ENCODE results near the gene ADGRD1.

- TF ChIP-seq POLR2AphosphoS5 (IDR thresholded peaks at IDR 0.05; ENCODE audit: borderline replicate concordance, low read depth, low read length) (no peak), EZH2 (IDR thresholded peaks at IDR 0.05) (no peak)
These were observed 8.8 kb upstream of the ADGRD1 start for GRCh38 chr12:130944878-130945277.

Data from SK-N-MC (cell line).